Daoy (cell line): ENCODE results near the gene CLN5. TPM values are rescaled to one million over a fixed set of nuclear protein-coding genes. Genes with fewer than 3 reads are reported as not detected.
A peak's percentile ranks its signal among the peaks of the same experiment; 100 is the strongest.

Source experiments
- DNase-seq: peaks from one replicate; pipeline ENCODE4 v3.0.0-alpha.2; 2015; ENCODE audit warnings: low read depth
- total RNA-seq: library from RNA; depleted of rRNA; stranded (reverse); fragments of >200 nt; shearing (Covaris generic); gene quantifications from 2 replicates; pipeline ENCODE4 v1.2.3, GENCODE V29; 2014

Gene CLN5
- total RNA-seq, 1 experiment from 2014 or later: 15.7 TPM

GRCh38 chr13:77016888-77017623, 25.2 kb downstream of the CLN5 start:
- no peak for DNase-seq

GRCh38 chr13:77019756-77020155, 27.9 kb downstream of the CLN5 start:
- DNase-seq: no peak

- no peak for DNase-seq
Measured at GRCh38 chr13:77022341-77022740, 30.5 kb downstream of the CLN5 start.

- DNase-seq: peak; percentile 58
Measured at GRCh38 chr13:77026255-77026860, 34.5 kb downstream of the CLN5 start.

- DNase-seq: peak; percentile 89
Measured at GRCh38 chr13:77026861-77027621, 35.2 kb downstream of the CLN5 start, which contains the start of gene FBXL3. Gene FBXL3 (minus strand): TSS chr13:77027159. CDS start chr13:77021860, 5,299 bp downstream.

- DNase-seq: peak; percentile 22
Measured at GRCh38 chr13:77028202-77028601, 36.3 kb downstream of the CLN5 start.

GRCh38 chr13:77029436-77029835, 37.6 kb downstream of the CLN5 start:
- DNase-seq: no peak

GRCh38 chr13:77031656-77032243, 39.9 kb downstream of the CLN5 start:
- no peak for DNase-seq

GRCh38 chr13:77033717-77034302, 41.9 kb downstream of the CLN5 start:
- DNase-seq: no peak

- peak; percentile 27 for DNase-seq
Measured at GRCh38 chr13:77034881-77035280, 43.0 kb downstream of the CLN5 start.

GRCh38 chr13:77036279-77036678, 44.4 kb downstream of the CLN5 start:
- no peak for DNase-seq

- no peak for DNase-seq
Measured at GRCh38 chr13:77038907-77039480, 47.1 kb downstream of the CLN5 start.

GRCh38 chr13:77040076-77040475, 48.2 kb downstream of the CLN5 start:
- no peak for DNase-seq

- no peak for DNase-seq
Measured at GRCh38 chr13:77040835-77041234, 49.0 kb downstream of the CLN5 start.

GRCh38 chr13:77042566-77043177, 50.8 kb downstream of the CLN5 start:
- no peak for DNase-seq

GRCh38 chr13:77047649-77048343, 55.9 kb downstream of the CLN5 start:
- DNase-seq: no peak

- DNase-seq: no peak
Measured at GRCh38 chr13:77048681-77049080, 56.8 kb downstream of the CLN5 start.

GRCh38 chr13:77053192-77053591, 61.3 kb downstream of the CLN5 start:
- DNase-seq: no peak
